DMS 273 (cell line): Measurements from ENCODE around the gene CAMKK1.

Experiments
- DNase-seq: peaks from one replicate; lab custom pipeline; 2025; ENCODE audit not compliant: unreplicated experiment; lab: John Stamatoyannopoulos, UW

CAMKK1 gene

GRCh38 chr17:3897731-3898130 is 4.9 kb upstream of the CAMKK1 start:
- no peak for DNase-seq

DNA sequence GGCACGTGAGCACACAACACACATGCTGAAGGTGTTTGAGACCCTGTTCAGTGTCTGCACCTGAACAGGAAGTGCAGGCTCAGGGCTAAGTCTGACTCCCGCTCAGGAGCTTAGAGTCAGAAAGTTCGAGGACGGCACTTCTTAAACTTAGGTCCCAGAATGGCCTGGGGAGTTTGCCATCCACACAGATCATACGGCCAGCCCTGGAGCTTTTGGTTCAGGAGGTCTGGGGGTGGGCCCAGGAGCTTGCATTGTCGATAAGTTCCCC is 4.0 kb upstream of the CAMKK1 start:
- DNase-seq = no peak

DNA sequence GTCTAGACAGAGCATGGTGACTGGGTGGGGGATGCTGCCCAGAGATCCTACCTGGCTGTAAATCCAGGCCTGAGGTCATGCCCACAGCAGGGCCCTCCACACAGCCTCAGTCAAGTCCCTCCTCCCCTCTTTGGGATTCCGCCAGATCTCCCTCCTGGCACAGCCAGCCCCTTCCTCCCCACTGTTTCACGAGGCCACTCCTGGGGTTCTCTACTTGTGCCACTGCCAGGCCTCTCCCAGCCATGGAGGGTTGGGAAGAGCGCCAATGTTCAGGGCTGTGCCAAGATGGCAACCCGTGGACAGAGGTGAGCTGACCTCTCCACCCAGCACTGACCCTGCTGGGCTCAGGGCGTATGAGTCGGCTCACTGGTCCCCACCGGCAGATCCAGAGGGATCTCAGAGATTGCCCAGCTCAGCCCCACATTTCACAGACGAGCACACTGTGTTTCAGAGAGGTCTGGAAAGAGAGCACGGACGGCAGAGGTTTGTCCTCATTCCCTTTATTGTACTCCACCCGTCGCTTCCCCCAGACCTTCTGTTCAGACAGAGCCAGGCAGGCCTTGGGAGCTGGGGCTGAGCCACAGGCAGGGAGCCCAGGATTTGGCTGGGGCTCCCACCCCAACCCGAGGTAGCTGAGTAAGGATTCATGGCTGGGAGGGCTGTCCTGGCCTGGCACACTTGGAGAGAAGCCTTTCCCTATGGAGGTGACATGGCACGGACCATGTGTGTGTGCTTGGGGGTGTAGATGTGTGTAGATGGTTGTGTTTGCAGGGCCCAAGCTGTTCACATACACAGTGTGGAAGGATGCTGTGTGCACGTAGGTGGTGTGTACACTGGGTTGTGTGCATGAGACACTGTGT is 3.5 kb upstream of the CAMKK1 start:
- peak; percentile 70 for DNase-seq

GRCh38 chr17:3895354-3895753 is 2.5 kb upstream of the CAMKK1 start:
- no peak for DNase-seq

DNA sequence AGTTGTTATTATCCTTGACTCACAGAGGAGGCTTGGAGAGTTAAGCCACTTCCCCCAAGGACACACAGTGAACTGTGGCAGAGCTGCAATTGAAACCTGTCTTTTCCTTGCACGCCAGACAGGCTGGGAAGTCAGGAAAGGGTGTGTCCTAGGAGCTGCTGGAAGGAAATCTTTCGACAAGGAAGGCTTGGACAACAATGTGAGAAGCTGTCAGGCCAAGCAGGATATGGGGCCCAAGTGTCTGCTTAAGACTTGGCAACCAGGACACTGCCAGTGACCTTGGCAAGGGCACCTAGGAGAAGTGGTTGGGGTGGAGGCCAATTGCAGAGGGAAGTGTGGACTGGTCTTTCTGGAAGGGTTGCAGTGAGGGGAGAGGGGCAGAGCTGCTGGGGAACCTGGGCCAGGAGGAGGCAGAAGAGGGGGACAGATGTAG is 2.1 kb upstream of the CAMKK1 start:
- DNase-seq = no peak

DNA sequence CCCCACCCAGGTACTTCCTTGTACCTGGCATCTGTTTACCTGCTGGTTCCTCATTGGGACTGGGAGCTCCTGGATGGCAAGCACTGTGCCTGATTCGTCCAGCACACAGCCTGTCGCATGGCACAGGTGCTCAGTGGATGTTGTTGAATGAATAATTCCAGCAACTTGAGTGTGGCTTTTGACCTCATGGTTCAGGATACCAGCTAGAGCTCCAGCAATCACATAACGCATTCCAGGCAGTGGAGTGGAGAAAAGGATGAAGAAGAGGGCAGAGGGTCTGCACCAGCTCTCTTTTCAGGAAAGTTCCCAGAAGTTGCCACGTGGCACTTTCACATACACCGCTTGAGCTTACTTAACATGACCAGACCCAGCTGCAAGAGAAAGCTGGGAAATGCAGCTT is 1.3 kb upstream of the CAMKK1 start:
- DNase-seq = no peak

DNA sequence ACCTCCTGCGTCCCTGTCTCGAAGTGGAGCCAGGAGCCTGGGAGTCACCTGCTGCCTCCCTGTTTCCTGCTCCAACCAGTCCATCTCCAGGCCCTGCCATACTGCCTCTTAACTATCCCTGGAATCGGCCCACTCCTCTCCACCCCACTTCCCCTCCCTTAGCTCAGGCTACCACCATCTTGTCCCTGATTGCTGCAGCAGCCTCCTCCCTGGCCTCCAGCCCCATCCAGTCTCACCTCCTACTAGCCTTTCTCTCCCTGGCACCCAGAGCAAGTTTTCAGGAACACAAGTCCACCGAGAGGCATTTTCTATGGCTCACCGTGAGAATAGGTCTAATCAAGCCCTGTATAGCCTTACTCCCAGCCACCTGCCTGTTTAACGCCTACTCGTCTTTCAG is 865 bp upstream of the CAMKK1 start:
- DNase-seq = no peak

- DNase-seq = peak; percentile 65
These were observed 506 bp downstream of the CAMKK1 start for GRCh38 chr17:3892095-3892998.

- peak; percentile 49 for DNase-seq
These were observed 1.2 kb downstream of the CAMKK1 start for GRCh38 chr17:3891626-3892094.

DNA sequence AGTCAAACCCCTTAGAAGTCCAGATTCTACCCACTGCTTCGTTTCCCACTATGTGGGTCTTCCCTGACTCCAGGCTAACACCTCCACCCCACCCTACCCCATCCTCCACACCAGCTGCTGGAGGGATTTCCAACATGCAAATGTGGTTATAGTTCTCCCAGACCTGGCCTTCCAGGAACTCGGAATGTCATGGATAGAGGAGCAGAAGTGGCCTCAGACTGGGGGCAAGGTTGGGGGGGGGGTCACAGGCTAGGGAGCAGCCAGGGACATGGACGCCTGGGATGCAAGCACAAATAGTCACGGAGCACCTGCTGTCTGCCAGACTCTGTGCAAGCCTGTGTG is 2.0 kb downstream of the CAMKK1 start:
- peak; percentile 83 for DNase-seq

- DNase-seq = peak; percentile 89
These were observed 2.6 kb downstream of the CAMKK1 start for GRCh38 chr17:3890082-3890877.

GRCh38 chr17:3889325-3890012 is 3.4 kb downstream of the CAMKK1 start:
- DNase-seq = peak; percentile 65

DNA sequence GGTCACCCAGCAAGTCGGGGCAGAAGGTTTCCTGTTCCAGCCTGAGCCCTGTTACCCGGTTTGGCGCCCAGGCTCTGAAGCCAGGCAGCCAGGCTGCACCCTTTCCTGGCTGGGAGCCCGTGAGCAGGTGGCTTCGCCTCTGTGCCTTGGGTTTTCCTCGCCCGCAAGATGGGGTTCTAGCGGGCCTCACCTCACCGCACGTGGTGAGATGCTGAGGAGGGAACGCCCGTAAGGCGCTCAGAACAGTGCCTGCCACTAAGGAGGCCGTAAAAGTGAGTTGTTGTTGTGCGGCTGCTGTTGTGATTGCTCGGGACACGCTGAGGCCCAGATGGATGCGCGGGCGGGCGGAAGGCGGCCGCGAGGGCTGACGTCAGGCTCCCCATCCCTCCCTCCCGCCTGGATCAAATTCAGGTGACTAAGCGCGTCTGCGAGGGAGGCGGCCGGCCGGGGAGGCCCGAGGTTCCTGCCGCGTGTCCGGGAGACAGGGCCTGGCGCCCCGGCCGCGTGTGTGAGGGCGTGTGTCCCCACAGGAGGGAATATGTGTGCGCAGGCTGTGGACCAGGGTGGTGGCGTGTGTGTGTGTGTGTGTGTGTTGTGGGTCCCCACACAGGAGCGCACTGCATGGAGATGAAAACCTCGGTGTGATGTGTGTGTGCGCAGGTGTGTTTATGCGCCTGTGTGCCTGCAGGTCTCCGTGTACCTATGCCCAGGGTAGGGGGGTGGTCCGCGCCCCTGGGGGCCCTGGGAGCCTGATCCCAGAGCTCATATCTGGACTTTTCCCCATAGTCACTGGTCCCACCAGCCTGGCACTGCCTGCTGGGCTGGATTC is 4.3 kb downstream of the CAMKK1 start:
- DNase-seq = peak; percentile 96

DNA sequence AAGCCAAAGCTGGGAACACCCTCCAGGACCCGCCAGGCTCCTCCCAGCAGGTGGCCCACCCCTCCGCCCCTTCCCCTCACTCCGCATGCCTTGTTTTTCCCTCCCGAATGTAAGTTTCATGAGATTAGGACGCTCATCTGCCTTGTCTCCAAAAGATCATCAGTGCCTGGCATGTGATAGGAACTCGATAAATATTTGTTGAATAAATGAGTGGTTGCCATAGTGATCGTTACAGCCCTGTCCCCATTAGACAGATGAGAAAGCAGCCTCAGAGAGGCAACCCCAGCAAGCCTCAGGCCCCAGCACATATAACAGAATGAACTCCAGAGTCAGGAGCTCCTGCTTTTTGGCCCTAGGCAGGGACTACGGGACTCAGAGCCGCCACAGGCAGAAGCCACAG is 5.0 kb downstream of the CAMKK1 start:
- DNase-seq = no peak

- no peak for DNase-seq
These were observed 5.5 kb downstream of the CAMKK1 start for GRCh38 chr17:3887394-3887793.

GRCh38 chr17:3886776-3887175 is 6.1 kb downstream of the CAMKK1 start:
- DNase-seq = no peak

- DNase-seq = peak; percentile 47
These were observed 6.9 kb downstream of the CAMKK1 start for GRCh38 chr17:3885970-3886369.

GRCh38 chr17:3885271-3885670 is 7.6 kb downstream of the CAMKK1 start:
- peak; percentile 86 for DNase-seq

GRCh38 chr17:3884188-3884587 is 8.7 kb downstream of the CAMKK1 start:
- DNase-seq = no peak

- DNase-seq = no peak
These were observed 10.6 kb downstream of the CAMKK1 start for GRCh38 chr17:3882276-3882675.
